Ishikawa (cell line): Measurements from ENCODE around the gene NTSR2.

ENCODE experiments used
- CEBPB ChIP-seq: IDR thresholded peaks from 2 replicates; pipeline ENCODE4 v1.6.1; 2012
- CREB1 ChIP-seq: IDR thresholded peaks from 2 replicates; pipeline ENCODE4 v1.6.1; 2012; ENCODE audit warnings: low read depth
- EGR1 ChIP-seq: IDR thresholded peaks from 2 replicates; pipeline ENCODE4 v1.6.1; 2012
- EP300 ChIP-seq: IDR thresholded peaks from 2 replicates; pipeline ENCODE4 v1.6.1; 2012; ENCODE audit warnings: borderline replicate concordance
- RAD21 ChIP-seq: IDR thresholded peaks from 2 replicates; pipeline ENCODE4 v1.6.1; 2012; ENCODE audit warnings: low read depth
- TAF1 ChIP-seq: IDR thresholded peaks from 2 replicates; pipeline ENCODE4 v1.6.1; 2012; ENCODE audit warnings: low read depth, mild to moderate bottlenecking
- YY1 ChIP-seq: IDR thresholded peaks from 2 replicates; pipeline ENCODE4 v1.6.1; 2012; ENCODE audit warnings: low read depth
- ZBTB7A ChIP-seq: IDR thresholded peaks from 2 replicates; pipeline ENCODE4 v1.6.1; 2012; ENCODE audit warnings: low read depth
- TF ChIP-seq, protein P1 (sequence below): IDR thresholded peaks from 2 replicates; pipeline ENCODE4 v1.6.1; 2012; ENCODE audit warnings: low read depth, mild to moderate bottlenecking
- TF ChIP-seq, protein P2 (sequence below): IDR thresholded peaks from 2 replicates; pipeline ENCODE4 v1.6.1; 2012
- TF ChIP-seq, protein P3 (sequence below): IDR thresholded peaks from 2 replicates; pipeline ENCODE4 v1.6.1; 2012

DNA sequence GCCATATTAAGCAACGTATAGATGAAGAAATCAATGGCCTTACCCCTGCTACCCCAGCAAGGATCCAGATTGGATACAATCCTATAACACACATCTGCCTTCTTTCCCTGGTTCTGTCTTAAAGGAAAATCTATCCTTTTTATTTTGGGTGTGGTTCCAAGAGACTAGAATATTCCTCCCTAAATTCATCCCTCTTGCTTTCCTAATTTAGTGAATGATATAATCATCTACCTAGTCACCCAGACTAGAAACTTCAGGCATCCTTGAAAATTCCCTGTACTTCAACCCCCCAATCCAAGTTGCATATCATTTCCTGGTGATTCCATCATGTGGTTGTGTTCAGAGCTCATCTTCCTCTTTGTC lies 41.3 kb upstream of the NTSR2 start:
- no peak for TF ChIP-seq TAF1
- TF ChIP-seq EGR1 = no peak
- TF ChIP-seq CEBPB = no peak
- TF ChIP-seq ZBTB7A = no peak
- TF ChIP-seq EP300 = no peak
- TF ChIP-seq YY1 = no peak
- TF ChIP-seq, protein P1, sequence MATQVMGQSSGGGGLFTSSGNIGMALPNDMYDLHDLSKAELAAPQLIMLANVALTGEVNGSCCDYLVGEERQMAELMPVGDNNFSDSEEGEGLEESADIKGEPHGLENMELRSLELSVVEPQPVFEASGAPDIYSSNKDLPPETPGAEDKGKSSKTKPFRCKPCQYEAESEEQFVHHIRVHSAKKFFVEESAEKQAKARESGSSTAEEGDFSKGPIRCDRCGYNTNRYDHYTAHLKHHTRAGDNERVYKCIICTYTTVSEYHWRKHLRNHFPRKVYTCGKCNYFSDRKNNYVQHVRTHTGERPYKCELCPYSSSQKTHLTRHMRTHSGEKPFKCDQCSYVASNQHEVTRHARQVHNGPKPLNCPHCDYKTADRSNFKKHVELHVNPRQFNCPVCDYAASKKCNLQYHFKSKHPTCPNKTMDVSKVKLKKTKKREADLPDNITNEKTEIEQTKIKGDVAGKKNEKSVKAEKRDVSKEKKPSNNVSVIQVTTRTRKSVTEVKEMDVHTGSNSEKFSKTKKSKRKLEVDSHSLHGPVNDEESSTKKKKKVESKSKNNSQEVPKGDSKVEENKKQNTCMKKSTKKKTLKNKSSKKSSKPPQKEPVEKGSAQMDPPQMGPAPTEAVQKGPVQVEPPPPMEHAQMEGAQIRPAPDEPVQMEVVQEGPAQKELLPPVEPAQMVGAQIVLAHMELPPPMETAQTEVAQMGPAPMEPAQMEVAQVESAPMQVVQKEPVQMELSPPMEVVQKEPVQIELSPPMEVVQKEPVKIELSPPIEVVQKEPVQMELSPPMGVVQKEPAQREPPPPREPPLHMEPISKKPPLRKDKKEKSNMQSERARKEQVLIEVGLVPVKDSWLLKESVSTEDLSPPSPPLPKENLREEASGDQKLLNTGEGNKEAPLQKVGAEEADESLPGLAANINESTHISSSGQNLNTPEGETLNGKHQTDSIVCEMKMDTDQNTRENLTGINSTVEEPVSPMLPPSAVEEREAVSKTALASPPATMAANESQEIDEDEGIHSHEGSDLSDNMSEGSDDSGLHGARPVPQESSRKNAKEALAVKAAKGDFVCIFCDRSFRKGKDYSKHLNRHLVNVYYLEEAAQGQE = no peak
- no peak for TF ChIP-seq CREB1
- no peak for TF ChIP-seq RAD21
- TF ChIP-seq, protein P2, sequence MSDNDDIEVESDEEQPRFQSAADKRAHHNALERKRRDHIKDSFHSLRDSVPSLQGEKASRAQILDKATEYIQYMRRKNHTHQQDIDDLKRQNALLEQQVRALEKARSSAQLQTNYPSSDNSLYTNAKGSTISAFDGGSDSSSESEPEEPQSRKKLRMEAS = no peak
- TF ChIP-seq, protein P3, sequence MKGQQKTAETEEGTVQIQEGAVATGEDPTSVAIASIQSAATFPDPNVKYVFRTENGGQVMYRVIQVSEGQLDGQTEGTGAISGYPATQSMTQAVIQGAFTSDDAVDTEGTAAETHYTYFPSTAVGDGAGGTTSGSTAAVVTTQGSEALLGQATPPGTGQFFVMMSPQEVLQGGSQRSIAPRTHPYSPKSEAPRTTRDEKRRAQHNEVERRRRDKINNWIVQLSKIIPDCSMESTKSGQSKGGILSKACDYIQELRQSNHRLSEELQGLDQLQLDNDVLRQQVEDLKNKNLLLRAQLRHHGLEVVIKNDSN = no peak
